Measurements from ENCODE around the gene TOP2B. TPM values are rescaled to one million over a fixed set of nuclear protein-coding genes. Genes with fewer than 3 reads are reported as not detected.

Gene TOP2B
- total RNA-seq, 1 donor from 2014 or later = 195 TPM

- peaks cover 10% of the 10 kb centered on the region for H3K36me3 Mint-ChIP-seq (ENCODE audit: low read depth, unreplicated experiment)
- peaks cover 22% of the 10 kb centered on the region for H3K27me3 Mint-ChIP-seq (ENCODE audit: unreplicated experiment)
- DNase-seq (ENCODE audit: low spot score) = peak; percentile 76
- peak overlapping the region; percentile 98 for H3K27ac Mint-ChIP-seq (ENCODE audit: unreplicated experiment)
- no peak for TF ChIP-seq CTCF (IDR thresholded peaks at IDR 0.05; ENCODE audit: unreplicated experiment)
- H3K4me1 Mint-ChIP-seq (ENCODE audit: unreplicated experiment) = peaks cover 44% of the 10 kb centered on the region
- H3K4me3 Mint-ChIP-seq (ENCODE audit: unreplicated experiment) = peak overlapping the region; percentile 100
- H3K9me3 Mint-ChIP-seq (ENCODE audit: unreplicated experiment) = no peaks in the 10 kb centered on the region
Measured at GRCh38 chr3:25663869-25664811, 567 bp downstream of the TOP2B start.

GRCh38 chr3:25663347-25663868 lies 1.3 kb downstream of the TOP2B start:
- H3K27me3 Mint-ChIP-seq (ENCODE audit: unreplicated experiment) = peaks cover 22% of the 10 kb centered on the region
- DNase-seq (ENCODE audit: low spot score) = peak; percentile 14
- H3K9me3 Mint-ChIP-seq (ENCODE audit: unreplicated experiment) = no peaks in the 10 kb centered on the region
- H3K27ac Mint-ChIP-seq (ENCODE audit: unreplicated experiment) = peak overlapping the region; percentile 98
- peaks cover 10% of the 10 kb centered on the region for H3K36me3 Mint-ChIP-seq (ENCODE audit: low read depth, unreplicated experiment)
- TF ChIP-seq CTCF (IDR thresholded peaks at IDR 0.05; ENCODE audit: unreplicated experiment) = no peak
- peak overlapping the region; percentile 100 for H3K4me3 Mint-ChIP-seq (ENCODE audit: unreplicated experiment)
- peaks cover 46% of the 10 kb centered on the region for H3K4me1 Mint-ChIP-seq (ENCODE audit: unreplicated experiment)

- Mint-ChIP-seq H3K4me3 (ENCODE audit: unreplicated experiment) (peak overlapping the region; percentile 100), H3K4me1 (ENCODE audit: unreplicated experiment) (peaks cover 46% of the 10 kb centered on the region), H3K36me3 (ENCODE audit: low read depth, unreplicated experiment) (peaks cover 10% of the 10 kb centered on the region), H3K27me3 (ENCODE audit: unreplicated experiment) (peaks cover 22% of the 10 kb centered on the region), H3K9me3 (ENCODE audit: unreplicated experiment) (no peaks in the 10 kb centered on the region), H3K27ac (ENCODE audit: unreplicated experiment) (peak overlapping the region; percentile 98)
- no peak for TF ChIP-seq CTCF (IDR thresholded peaks at IDR 0.05; ENCODE audit: unreplicated experiment)
- no peak for DNase-seq (ENCODE audit: low spot score)
Measured at GRCh38 chr3:25662736-25663320, 1.9 kb downstream of the TOP2B start.

- TF ChIP-seq CTCF (IDR thresholded peaks at IDR 0.05; ENCODE audit: unreplicated experiment) = no peak
- no peak for DNase-seq (ENCODE audit: low spot score)
- Mint-ChIP-seq H3K27ac (ENCODE audit: unreplicated experiment) (no peak overlapping the region), H3K9me3 (ENCODE audit: unreplicated experiment) (no peaks in the 10 kb centered on the region), H3K27me3 (ENCODE audit: unreplicated experiment) (peaks cover 22% of the 10 kb centered on the region), H3K4me1 (ENCODE audit: unreplicated experiment) (peaks cover 46% of the 10 kb centered on the region), H3K36me3 (ENCODE audit: low read depth, unreplicated experiment) (peaks cover 10% of the 10 kb centered on the region), H3K4me3 (ENCODE audit: unreplicated experiment) (peak overlapping the region; percentile 65)
Measured at GRCh38 chr3:25661694-25662437, 2.8 kb downstream of the TOP2B start.
